Fibroblast of skin of left quadriceps (primary cell): ENCODE results near the gene PDCD1LG2.
"Not testable (repeated sequence)": the region's sequence is repeated elsewhere in the genome, so short reads cannot be mapped to it uniquely, and the experiment has no call there.

ENCODE experiments used
- DNase-seq, 2 experiments: peaks; one replicate each; pipeline ENCODE4 v3.0.0-alpha.2; 2013; ENCODE audit warnings: low read depth in 2 of 2

The PDCD1LG2 gene

GRCh38 chr9:5493679-5494511, 16.4 kb upstream of the PDCD1LG2 start:
- no peak for DNase-seq

DNA sequence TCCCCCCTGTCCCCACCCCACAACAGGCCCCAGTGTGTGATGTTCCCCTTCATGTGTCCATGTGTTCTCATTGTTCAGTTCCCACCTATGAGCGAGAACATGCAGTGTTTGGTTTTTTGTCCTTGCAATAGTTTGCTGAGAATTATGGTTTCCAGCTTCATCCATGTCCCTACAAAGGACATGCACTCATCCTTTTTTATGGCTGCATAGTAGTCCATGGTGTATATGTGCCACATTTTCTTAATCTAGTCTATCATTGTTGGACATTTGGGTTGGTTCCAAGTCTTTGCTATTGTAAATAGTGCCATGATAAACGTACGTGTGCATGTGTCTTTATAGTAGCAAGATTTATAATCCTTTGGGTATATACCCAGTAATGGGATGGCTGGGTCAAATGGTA, 15.6 kb upstream of the PDCD1LG2 start:
- not testable (repeated sequence) for DNase-seq

DNA sequence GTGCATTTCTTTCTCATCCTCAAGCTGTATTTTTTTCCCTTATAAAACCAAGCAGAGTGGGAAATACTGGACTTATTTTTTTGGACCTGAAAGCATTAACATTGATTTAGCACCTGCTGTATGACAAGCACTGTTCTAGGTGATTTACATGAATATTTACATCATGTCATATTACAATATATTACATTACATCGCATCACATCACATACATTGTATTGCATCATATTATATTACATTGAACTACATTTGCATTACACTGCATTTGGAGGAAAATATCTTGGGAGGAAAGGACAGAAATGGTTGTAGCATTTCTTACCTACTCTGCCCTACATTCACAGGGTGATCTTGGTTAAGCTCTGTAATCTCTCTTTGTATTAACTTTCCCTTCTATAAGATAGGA, 11.2 kb upstream of the PDCD1LG2 start:
- no peak for DNase-seq

GRCh38 chr9:5499889-5500398, 10.4 kb upstream of the PDCD1LG2 start:
- DNase-seq: no peak

DNA sequence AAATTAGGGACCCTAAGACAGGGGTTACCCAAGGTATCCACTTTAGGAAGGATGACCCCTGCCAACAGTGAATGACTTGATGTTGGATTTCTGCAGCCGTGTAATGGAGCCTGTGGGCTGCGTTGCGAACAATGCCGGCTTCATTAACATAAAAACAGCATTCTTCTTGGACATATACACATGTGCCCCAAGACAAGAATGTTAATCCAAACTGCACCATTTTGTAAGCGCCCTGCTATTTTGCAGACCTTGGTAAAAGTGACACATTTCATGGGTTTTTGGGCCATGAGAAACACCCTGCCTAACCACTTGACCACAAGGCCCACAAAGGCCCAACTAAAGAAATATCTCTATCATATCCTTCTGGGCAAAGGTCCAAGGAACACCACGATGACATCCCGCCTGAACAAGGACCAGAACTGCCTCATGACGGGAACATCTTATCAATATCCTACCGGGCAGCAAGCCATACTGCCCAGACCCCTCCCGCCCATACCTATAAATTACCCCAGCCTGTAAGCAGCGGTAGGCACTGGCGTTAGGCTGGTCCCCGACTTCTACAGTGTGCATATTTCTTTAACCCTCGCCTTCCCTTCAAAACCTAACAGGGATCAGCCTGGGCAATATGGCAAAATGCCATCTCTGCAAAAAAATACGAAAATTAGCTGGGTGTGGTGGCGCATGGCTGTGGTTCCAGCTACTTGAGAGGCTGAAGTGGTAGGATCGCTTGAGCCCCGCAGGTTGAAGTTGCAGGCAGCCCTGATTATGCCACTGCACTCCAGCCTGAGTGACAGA, 9.7 kb upstream of the PDCD1LG2 start:
- DNase-seq: no peak

DNA sequence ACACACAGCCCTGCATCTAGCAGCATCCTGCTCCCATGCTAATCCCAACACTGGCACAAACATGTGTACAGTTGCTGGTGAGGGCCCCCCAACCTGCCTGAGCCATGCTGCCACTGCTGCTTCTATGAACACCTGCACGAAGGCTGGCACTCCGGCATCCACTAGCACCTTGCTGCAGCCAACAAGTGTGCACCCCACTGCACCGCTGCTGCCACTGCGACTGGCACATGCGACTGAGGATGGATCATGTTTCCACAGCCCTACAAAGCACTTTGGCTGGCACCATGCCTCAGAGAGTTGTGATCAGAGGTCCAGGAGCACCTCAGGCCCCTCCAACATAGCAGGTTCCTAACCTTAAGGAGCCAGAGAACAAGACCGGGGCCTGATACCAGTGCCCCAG, 7.8 kb upstream of the PDCD1LG2 start:
- DNase-seq: no peak

- DNase-seq: peak; percentile 95 to 96
These were observed 758 bp upstream of the PDCD1LG2 start for GRCh38 chr9:5509573-5509972.

DNA sequence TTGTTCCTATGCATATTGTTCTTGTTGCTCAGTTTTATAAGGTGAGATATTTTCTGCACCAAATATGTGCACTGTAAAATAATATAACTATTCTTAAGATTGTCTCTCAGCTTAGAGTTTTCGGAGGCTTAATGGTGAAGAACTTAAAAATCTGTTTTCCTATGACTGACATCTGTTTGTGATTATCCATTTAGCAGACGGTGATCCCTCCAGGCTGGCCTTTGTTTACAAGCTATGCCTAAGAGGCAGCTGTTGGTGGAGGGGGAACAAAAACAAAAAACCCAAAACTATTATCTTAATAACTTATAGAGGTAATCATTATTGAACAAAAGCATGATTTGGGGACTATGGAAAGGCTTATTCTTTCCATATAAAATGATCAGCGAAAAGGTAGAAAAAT, 658 bp downstream of the PDCD1LG2 start:
- no peak for DNase-seq

- no peak for DNase-seq
These were observed 1.1 kb downstream of the PDCD1LG2 start for GRCh38 chr9:5511476-5511875.

- no peak for DNase-seq
These were observed 1.7 kb downstream of the PDCD1LG2 start for GRCh38 chr9:5511935-5512580.

DNA sequence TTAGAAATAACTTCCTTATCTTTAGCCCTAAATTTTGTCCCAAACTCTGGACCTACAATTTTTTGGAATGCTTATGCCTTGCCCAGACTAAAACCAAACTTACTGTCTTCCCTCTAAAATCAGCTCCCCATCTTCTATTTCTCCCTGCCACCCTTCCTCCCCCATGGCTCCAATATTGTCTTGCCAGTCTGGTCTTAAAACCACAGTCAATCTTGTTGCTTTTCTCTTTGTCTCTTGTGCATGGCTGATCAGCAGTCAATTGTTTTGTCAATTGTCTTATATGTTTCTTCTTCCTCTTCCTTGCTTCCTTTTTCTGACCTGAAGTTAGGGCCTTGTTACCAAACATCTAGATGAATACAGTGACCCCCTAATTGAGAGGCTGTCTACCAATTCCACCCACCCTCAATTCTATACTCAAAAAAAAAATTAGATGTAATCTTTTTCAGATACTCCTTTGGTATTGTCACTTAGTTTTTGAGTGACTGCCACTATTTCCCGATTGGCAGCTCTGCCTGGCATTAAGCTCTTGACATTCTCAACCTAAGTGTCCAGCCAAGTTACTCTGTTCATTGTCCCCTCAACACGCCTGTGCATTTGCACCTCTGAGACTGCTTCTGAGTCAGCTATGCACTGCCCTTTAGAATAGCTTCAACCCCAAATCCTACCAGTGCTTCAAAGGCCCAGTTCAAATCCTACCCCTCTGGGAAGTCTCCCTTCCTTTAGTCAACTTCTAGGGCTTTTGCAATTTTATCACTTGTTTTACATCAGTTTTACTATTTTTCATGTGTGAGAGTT, 2.5 kb downstream of the PDCD1LG2 start:
- no peak for DNase-seq

DNA sequence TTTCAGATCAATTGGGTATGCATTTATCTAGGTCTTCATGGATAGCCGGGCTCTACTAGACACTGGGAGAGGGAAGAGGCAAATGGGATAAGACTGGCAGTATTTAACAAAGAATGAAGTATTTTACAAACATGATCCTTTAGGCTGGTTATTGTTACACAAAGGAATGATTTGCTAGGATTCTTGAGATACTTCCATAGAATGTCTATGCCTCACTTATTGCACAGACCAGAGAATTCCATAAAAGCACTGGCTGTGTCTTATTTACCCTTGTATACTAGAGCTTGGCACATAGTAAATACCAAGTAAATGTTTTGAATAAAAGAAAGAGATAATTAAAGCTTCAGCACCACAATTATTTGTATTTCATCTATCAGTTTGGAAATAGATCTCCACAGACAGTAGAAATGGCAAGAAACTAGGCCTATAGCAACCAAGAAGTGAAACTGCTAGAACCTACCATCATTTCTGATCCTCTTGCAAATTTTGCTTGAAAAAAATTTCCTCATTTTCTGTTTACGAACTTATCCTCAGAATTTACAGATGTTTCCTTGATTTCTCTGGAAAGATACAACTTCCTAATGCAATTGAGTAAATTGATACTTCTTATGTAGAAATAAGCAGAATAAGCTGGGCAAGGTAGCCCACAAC, 3.8 kb downstream of the PDCD1LG2 start:
- DNase-seq: no peak

DNA sequence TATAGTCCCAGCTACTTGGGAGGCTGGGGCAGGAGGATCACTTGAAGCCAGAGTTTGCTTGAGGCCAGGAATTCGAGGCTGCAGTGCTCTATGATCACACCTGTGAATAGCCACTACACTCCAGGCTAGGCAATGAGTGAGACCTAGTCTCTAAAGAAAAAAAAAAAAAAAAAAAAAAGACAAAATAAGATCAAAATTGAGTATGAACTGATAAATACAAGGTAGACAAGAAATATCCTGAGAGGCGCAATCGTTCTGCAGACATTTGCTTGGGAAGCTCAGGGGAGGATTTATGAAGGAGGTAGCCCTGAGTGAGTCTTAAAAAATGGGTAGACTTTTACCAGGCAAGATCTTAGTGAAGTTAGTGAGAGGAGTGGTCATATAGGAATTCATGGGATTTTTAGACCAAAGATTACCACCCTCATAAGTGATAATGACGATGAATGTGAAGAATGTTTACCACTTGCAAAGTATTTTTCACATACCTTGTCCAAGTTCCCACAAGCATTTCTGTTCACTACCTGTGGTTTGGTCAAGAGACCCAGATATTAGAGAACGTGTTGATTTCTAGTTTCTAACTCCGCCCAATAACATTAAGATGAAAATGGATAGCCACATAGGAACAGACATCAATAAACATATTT, 4.4 kb downstream of the PDCD1LG2 start:
- DNase-seq: no peak

GRCh38 chr9:5515261-5515650, 4.9 kb downstream of the PDCD1LG2 start:
- DNase-seq: no peak

DNA sequence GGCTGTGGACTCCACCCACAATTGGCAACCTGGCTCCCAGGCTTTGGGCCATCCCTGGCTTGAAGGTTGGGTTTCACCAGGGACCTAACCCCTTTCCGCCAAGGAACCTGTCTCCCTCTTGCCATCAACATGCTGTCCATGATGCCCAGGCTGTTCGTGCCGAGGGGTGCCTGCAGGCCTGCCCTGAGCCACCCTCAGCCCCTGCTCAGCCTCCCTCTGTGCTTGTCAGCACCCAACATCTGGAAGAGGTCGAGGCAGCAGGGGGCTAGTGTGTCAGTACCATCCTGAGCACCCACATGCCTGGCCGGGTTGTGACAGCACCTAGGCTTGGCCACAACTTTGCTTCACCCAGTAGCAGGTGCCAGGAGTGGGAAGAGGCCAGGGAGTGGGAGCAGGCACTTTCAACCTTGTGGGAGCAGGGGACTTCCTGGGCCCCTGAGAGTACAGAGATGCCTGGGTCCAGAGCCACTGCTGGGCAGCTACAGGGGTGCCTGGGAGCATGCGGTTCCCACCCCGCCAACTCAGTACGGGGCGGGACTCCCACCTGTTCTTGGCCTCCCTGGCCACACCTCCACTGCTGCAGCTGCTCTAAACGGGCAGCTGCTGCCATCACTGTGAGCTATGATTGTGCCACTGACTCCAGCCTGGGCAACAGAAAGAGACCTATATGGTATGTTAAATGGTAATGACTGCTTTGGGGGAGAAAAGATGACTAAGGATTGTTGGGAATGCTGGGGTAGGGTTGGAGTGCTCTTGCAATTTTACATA, 6.3 kb downstream of the PDCD1LG2 start:
- DNase-seq: no peak

DNA sequence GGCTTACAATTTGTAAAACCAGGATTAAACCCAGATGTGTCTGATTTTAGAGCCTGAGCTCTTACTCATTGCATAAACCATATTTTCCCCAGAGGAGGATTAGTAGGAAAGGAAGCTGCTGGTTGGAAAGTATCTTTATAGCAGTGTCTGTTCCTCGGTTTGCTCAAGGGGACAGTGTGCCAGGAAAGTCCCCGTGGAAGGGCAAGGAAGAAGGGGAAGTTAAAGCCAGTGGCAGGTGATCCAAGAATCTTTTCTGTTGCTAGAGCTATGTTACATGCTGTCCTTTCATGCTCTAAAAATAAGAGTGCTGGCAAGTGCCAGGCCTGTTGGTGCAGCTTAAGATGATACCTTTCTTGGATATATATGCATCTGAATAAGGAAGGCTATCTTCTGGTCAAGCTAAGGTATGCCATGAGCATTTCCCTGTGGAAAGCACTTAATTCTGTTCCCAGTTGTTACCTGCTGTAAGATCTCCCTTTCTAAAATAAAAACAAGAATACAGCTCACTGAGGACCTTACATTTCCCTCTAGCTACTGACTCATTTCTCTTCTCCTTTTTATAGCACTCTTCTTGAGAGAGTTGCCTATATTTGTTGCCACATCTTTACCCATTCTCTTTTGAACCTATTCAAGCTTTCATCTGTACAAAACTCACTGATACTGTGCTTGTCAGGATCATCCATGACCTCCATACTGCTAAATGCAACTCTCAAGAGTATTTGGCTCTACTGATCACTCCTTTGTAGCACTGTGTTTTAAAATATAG, 8.0 kb downstream of the PDCD1LG2 start:
- DNase-seq: peak in 1 of 2 experiments; percentile 57

- no peak for DNase-seq
These were observed 8.6 kb downstream of the PDCD1LG2 start for GRCh38 chr9:5518937-5519319.

- no peak for DNase-seq
These were observed 13.8 kb downstream of the PDCD1LG2 start for GRCh38 chr9:5524090-5524489.

DNA sequence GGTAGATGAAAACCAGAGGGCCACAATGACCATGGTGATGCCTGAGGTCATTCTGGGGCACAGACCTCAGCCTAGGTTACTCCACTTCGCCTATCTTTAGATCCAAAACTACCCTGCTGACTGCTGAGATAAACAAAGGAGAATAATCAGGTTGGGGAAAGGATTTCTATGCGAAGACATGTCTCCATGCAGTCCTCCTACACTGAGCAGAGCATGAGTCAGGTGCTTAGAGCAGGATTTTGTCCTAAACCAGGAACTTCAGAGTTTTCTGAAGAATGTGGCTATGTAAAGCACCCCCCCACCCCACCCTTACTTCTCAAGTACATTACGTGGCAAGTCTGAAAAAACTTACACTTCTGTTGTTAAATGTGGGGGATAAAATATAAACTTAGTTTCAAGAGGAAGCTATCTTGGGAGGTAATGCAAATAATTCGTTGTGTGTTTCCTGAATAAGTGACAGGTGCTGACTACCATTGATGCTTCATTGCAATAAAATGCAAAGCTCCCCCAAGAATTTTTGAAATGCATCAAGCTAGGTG, 19.4 kb downstream of the PDCD1LG2 start:
- no peak for DNase-seq
